ENCODE measurements around the gene CKAP4.

Gene CKAP4

GRCh38 chr12:106193394-106194215, 54.2 kb downstream of the CKAP4 start:
- TF ChIP-seq CTCF (IDR thresholded peaks at IDR 0.05; ENCODE audit: low read depth, low read length), result no peak
- DNase-seq (ENCODE audit: extremely low read depth, low read depth), result no peak

GRCh38 chr12:106192659-106193393, 55.0 kb downstream of the CKAP4 start:
- TF ChIP-seq CTCF (IDR thresholded peaks at IDR 0.05; ENCODE audit: low read depth, low read length), result no peak; the same call in 1 of the 2 replicates
- DNase-seq (ENCODE audit: extremely low read depth, low read depth), result no peak

- no peak for DNase-seq (ENCODE audit: extremely low read depth, low read depth)
- TF ChIP-seq CTCF (IDR thresholded peaks at IDR 0.05; ENCODE audit: low read depth, low read length), result no peak
Measured at GRCh38 chr12:106190581-106190980, 57.2 kb downstream of the CKAP4 start.

GRCh38 chr12:106189341-106189740, 58.5 kb downstream of the CKAP4 start:
- no peak for DNase-seq (ENCODE audit: extremely low read depth, low read depth)
- TF ChIP-seq CTCF (IDR thresholded peaks at IDR 0.05; ENCODE audit: low read depth, low read length), result no peak

GRCh38 chr12:106188256-106188655, 59.6 kb downstream of the CKAP4 start:
- no peak for DNase-seq (ENCODE audit: extremely low read depth, low read depth)
- TF ChIP-seq CTCF (IDR thresholded peaks at IDR 0.05; ENCODE audit: low read depth, low read length), result no peak
